Stimulated activated CD8-positive, alpha-beta memory T cell treated with anti-CD3 and anti-CD28 coated beads, Interleukin-7, amount 100 ng/mL, for 48 hours (primary cell): ENCODE measurements around the gene ZNF628.
"Not testable (repeated sequence)": the region's sequence is repeated elsewhere in the genome, so short reads cannot be mapped to it uniquely, and the experiment has no call there.

Experiments
- DNase-seq, 2 donors: peaks; one replicate each; pipeline ENCODE4 v3.0.0-alpha.2; 2020; ENCODE audit warnings: low read depth in 1 of 2; ENCODE audit errors: extremely low read depth in 1 of 2

Gene ZNF628

GRCh38 chr19:55495646-55496349, 19.4 kb downstream of the ZNF628 start:
- DNase-seq: no peak

- not testable (repeated sequence) for DNase-seq
These were observed 20.4 kb downstream of the ZNF628 start for GRCh38 chr19:55496820-55497219.

- DNase-seq: no peak
These were observed 21.3 kb downstream of the ZNF628 start for GRCh38 chr19:55497763-55498162.

GRCh38 chr19:55498246-55498840, 21.9 kb downstream of the ZNF628 start:
- no peak for DNase-seq

GRCh38 chr19:55500368-55500952, 24.0 kb downstream of the ZNF628 start:
- no peak for DNase-seq

- no peak for DNase-seq
These were observed 26.0 kb downstream of the ZNF628 start for GRCh38 chr19:55502197-55502952.

GRCh38 chr19:55503157-55503501, 26.7 kb downstream of the ZNF628 start:
- no peak for DNase-seq

GRCh38 chr19:55503502-55504251, 27.3 kb downstream of the ZNF628 start:
- DNase-seq: peak; percentile 83 to 85

GRCh38 chr19:55504252-55504603, 27.8 kb downstream of the ZNF628 start:
- no peak for DNase-seq

- DNase-seq: no peak
These were observed 28.6 kb downstream of the ZNF628 start for GRCh38 chr19:55504981-55505380.

- no peak for DNase-seq
These were observed 31.7 kb downstream of the ZNF628 start for GRCh38 chr19:55508120-55508519.

GRCh38 chr19:55516878-55517620, 40.6 kb downstream of the ZNF628 start:
- DNase-seq: peak; percentile 75 to 83

- DNase-seq: no peak
These were observed 43.3 kb downstream of the ZNF628 start for GRCh38 chr19:55519451-55520311.

- DNase-seq: no peak
These were observed 44.4 kb downstream of the ZNF628 start for GRCh38 chr19:55520691-55521292.

- no peak for DNase-seq
These were observed 49.1 kb downstream of the ZNF628 start for GRCh38 chr19:55525289-55526101.

- no peak for DNase-seq
These were observed 50.1 kb downstream of the ZNF628 start for GRCh38 chr19:55526216-55527196.
